SW 1271 (cell line): ENCODE data around the gene ATP10A.
"Not testable (repeated sequence)": the region's sequence is repeated elsewhere in the genome, so short reads cannot be mapped to it uniquely, and the experiment has no call there.

Source experiments
- DNase-seq, 2 experiments: peaks; one replicate each; lab custom pipeline; 2025; lab: John Stamatoyannopoulos, UW

The ATP10A gene

DNA sequence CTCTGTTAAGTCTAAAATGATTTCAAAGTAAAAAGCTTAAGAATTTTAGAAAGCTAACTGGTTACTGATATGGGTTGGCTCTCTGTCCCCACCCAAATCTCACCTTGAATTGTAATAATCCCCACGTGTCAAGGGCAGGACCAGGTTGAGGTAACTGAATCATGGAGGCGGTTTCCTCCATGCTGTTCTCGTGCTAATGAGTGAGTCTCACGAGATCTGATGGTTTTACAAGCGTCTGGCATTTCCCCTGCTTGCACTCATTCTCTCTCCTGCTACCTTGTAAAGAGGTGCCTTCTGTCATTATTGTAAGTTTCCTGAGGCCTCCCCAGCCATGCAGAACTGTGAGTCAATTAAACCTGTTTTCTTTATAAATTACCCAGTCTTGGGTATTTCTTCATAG lies 7.1 kb downstream of the ATP10A start:
- DNase-seq = not testable (repeated sequence)

DNA sequence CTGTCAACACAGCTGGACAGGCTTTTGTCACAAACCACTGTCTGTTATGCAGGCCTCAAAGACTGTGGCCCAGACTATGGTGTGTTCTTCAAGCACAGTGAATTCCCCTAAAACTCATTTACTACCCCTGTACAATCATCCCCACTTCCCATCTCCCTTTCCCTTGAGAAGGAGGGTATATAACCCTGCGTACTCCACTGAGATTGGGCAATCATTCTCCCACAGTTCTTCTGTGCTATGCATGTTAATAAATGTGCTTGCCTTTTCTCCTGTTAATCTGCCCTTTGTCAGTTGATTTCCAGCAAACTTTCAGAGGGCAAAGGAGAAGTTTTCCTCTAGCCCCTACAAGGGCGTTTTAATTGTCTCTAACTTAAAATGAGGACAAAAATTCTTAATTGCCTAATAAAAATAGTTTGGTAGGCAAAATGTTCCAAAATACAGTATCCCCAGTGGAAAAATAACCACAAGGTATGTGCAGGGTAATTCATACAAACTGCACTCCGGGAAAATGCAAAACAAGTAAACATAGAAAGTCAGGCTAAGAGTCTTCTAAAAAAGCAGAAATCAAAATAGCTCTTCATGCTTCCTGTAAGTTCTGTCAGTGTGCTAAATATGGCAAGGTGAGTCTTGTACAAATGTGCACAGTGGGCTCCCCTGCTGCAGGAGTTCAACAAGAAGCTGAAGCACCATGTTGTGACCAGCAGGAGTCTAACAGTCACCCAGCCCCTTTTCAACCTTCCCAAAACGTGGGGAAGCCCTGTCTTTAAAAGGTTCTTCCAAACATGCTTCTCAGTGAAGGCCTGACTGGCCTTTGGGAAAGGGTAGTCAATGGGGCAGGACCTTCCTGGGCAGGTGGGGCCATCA lies 10.2 kb downstream of the ATP10A start:
- DNase-seq = no peak

GRCh38 chr15:25852027-25852426 lies 11.1 kb downstream of the ATP10A start:
- no peak for DNase-seq

DNA sequence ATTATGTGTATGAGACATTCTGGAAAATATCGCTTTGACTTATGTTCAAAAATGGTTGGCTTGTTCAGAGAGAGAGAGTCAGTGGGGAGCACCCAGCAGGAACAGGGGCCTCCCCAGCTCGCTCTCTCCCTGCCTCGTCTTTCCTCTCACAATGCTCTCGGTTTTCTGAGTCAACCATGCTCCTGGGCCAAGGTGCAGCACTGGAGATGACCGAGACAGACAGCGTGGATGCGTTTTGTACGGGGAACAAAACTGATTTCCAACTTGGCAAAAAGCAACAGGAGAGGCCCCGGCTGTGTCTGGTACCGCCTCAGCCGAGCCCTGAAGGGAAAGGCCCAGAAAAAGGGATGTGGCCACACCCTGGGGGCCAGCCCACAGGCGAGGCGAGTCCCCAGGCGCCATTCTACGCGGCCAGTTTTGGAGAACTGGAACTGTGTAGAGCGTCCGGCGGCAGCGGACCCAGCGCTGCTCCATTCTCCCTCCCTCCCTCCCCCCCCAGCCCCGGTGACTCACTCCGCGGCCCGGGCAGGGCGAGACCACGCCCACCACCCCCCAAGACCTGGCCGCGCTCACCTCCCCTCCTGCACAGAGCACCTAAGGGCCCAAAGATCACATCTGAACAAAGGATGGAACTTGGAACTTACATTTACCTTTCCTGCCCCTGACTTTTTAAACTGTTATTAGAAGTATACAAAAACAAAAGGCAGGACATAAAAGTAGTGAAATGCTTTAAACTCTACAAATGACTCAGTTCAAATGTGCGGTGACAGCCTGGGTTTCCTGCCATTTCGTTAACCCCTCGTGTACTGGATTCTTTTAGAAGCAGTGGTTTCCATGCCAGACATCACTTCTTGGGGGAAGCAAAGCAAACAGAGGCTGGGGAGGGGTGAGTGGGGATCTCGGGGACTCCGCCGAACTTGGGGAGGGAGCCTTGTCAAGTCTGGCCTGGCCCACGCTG lies 12.7 kb downstream of the ATP10A start:
- no peak for DNase-seq

DNA sequence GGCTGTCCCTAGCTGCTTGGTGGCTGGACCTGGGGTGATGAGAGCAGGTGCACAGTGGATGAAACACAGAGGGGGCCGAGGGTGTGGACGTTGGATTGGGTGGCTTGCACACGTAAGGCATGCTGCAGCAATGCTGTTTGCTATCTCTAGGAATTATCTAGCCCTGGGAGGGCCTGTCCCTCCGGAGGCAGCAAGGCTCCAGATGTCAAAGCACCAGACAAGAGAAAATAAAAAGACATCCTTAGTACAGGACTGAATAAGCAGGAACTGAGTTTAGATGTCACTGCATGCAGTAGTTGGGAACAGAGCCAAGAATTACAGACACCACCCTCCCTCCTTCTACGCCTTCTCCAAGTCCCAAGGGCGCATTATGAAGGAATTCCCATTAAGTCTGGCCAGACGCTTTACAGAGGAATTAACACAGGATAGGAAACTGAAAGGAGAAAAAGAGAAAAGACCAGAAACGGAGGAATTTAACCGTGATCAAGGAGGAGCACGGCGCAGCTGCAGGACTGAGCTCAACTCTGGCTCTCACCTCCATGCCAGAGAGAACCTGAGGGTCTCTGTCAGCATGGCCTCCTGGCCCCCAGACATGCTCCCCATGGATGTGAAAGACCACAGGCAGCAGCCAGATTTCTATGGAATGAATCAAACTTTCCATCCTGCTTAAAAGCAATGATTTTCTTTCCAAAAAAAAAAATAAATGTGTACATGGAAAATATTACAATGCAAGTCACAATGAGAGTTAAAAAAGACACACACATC lies 13.8 kb downstream of the ATP10A start:
- DNase-seq = no peak

DNA sequence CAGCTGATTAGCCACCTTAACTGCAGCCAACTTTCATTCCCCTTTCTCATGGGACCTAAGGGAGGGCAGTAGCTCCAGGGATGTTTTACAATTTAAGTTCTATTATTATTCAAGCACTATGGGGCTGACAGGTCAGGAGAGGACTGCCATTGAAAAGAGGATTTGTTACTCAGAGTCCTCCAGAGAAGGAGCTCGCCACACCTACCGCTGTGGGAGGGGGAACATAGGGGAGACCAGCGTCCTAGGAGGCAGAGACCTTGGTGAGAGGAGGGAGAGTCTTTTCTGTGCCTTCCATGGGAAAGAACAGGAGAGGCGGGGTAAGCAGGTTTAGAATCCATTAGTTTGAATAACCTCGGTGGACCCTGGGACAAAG lies 14.4 kb downstream of the ATP10A start:
- no peak for DNase-seq

GRCh38 chr15:25848325-25848724 lies 14.8 kb downstream of the ATP10A start:
- DNase-seq = no peak

DNA sequence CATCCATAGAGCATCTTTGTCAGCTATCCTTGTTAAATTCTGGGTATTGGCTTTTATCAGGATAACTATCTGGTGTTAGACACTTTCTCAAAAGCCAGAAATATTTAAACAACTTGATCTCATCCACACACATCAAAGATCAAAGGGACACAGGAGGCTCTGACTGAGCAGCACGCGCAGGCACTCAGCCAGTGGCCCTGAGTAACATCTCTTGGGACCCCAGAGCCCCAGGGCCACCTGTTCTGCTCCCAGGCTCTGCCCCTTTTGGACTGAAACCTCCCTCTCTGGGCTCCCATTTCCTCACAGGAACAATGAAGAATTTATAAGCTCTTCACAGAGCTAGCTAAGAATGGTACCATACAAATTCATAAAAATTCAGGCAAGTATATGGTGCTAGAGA lies 16.1 kb downstream of the ATP10A start:
- no peak for DNase-seq

- no peak for DNase-seq
Observed at GRCh38 chr15:25846377-25846776, 16.8 kb downstream of the ATP10A start.

- DNase-seq = no peak
Observed at GRCh38 chr15:25844981-25845680, 18.0 kb downstream of the ATP10A start.

DNA sequence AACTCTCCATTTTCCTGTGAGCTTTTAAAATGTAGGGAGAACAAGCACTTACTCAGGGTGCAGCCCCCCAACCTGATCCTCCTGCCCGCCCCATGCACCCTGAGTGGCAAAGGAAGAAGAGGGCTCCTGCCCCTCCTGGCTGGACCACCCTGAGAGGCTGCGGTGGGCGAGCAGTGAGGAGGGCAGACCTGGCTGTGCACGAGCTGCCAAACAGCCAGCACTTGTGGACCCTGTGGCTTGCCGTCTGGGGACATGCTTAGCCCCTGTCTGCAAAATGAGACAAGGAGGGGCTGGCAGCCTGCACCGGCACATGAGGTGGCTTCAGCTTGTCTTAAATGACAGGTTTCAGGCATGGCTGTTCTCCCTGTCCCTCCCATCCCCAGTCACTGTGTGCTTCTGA lies 18.6 kb downstream of the ATP10A start:
- DNase-seq = no peak

- DNase-seq = no peak
Observed at GRCh38 chr15:25844076-25844475, 19.1 kb downstream of the ATP10A start.

DNA sequence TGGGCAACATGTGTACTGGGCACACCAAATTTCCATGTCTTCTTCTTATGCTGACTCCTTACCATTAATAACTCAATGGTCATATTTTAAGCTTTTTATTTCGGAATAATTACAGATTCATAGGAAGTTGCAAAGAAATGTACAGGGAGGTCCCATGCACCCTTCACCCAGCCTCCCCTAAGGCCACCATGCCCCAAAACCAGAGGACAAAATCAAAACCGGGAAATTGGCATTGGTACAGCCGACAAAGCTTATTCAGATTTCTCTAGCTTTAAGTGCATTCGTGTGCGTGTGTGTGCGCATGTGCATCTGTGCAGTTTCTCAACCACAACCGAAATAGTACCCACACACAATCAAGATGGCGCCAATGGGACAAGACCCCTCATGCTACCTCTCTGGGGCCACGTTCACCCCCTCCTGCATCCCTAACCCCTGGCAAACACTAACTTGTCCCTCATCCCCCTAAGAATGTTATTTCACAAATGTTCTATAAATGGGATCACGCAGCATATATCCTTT lies 23.4 kb downstream of the ATP10A start:
- DNase-seq = no peak

- DNase-seq = no peak
Observed at GRCh38 chr15:25838871-25839195, 24.3 kb downstream of the ATP10A start.

- DNase-seq = no peak
Observed at GRCh38 chr15:25838191-25838870, 24.8 kb downstream of the ATP10A start.

DNA sequence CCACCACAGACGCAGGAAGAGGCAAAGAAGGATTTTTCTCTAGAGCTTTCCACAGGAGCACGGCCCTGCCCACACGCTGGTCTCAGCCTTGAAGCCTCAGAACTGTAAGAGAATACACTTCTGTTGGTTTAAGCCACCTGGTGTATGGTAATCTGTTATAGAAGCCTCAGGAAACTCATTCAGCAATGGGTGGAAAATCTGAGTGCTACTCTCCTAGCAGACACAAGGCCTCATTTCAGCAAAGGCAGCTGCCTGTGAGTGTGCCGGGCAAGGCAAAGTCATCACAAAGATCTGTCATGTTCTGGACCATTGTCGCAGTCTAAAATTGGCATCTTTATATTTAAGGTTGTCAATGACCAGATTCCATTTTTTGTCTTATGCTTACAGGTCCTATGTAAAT lies 31.0 kb downstream of the ATP10A start:
- DNase-seq = no peak

GRCh38 chr15:25830844-25831451 lies 32.2 kb downstream of the ATP10A start:
- DNase-seq = no peak

DNA sequence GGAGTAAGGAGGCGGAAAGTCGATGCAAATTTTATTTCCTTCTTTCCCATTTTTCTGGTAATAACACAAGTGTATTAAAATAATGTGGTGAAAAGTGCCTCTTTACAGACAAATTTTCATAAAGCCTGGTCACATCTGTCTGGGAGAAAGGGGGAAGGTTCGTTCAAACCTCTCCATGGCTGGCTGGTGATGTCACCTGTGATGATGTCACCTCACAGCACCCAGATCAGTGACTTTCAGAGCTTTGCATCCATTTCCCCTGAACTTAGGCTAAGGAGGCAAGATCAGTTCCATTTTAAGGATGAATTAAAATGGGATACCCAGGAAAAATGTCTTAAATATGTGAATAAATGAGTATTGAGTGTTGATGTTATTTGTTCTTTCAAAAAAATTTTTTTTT lies 34.1 kb downstream of the ATP10A start:
- DNase-seq = no peak

DNA sequence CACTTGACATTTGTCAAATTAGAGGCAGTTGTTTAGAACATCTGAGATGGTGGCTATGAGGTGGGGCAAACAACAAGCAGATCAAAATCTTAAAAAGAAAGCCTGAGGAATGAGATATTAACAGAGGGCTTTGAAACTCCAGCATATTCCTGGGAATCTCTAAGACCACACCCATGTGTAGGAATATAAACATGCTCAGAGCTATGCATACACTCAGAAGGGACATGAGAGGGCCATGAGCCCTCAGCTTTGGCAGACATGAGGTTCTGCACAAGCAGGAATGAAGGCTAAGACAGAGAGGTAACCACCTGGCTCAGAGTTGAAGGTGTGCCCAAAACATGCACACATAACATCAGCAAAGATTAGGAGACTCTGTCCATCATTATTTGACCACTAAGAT lies 37.9 kb downstream of the ATP10A start:
- no peak for DNase-seq

DNA sequence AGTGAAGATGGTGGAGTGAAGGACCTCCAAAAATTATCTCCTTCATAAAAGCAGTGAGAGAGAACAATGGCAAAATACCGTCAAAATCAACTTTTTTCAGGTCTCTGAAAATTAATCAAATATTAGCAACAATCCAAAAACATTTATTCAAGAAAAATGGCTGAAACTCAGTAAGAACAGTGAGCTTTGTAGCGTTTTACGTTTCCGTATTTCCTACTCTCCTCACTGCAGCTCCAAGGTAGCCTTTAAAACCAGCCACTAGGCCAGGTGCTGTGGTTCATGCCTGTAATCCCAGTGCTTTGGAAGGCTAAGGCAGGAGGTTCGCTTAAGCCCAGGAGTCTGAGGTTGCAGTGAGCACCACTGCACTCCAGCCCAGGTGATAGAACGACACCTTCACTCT lies 38.5 kb downstream of the ATP10A start:
- no peak for DNase-seq

DNA sequence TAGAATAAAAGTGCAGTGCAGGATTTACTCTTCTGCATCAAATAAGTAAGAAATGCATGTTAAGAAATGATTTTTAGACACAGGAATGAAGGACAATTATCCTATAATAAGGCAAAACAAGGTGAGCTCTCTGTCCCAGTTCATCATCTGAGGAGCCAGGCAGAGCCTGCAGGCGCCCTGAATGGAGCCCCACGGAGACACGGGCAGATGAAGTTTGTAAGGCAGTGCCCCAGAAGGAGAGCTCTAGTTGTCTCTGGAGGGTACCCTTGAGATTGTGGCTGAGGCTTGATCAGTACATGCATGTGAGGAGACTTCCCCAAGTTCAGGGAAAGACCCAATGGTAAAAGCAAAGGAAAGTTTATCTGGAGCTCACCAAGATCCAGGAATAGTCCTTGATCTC lies 50.3 kb downstream of the ATP10A start:
- DNase-seq = no peak
